PC-3 (cell line): ENCODE results near the gene PKD1L1. TPM values are rescaled to one million over a fixed set of nuclear protein-coding genes. Genes with fewer than 3 reads are reported as not detected.
A peak's percentile ranks its signal among the peaks of the same experiment; 100 is the strongest.
"Not testable (repeated sequence)": the region's sequence is repeated elsewhere in the genome, so short reads cannot be mapped to it uniquely, and the experiment has no call there.

Experiments
- ATAC-seq: fragments of 200-7000 bp; cut with Tn5 transposase; 2 replicates; pipeline ENCODE4 v1.9.1; 2020; ENCODE audit warnings: mild to moderate bottlenecking, moderate library complexity
- BruUV-seq: library from RNA; stranded (reverse); fragments of 400-500 nt; replicated peaks from 2 replicates; lab custom pipeline; 2021; lab: Mats Ljungman, UMichigan
- CTCF ChIA-PET: fragments of 300-600 bp; sonication (Branson Sonifier 250); formaldehyde crosslinking; loops from one replicate; lab custom pipeline; 2022; ENCODE audit warnings: antibody characterized with exemption; lab: Charles Lee
- POLR2A ChIA-PET: fragments of 300-600 bp; sonication (Branson Sonifier 250); formaldehyde crosslinking; loops from one replicate; lab custom pipeline; 2022; ENCODE audit warnings: antibody characterized with exemption; ENCODE audit not compliant: unreplicated experiment; lab: Charles Lee
- DNase-seq: peaks from one replicate; pipeline ENCODE4 v3.0.0-alpha.2; 2015
- H2AFZ ChIP-seq: fragments of 300-600 bp; sonication (generic); 2 replicates; pipeline ENCODE4 v1.6.0; 2016; ENCODE audit warnings: antibody characterized with exemption, low read length
- H3F3A ChIP-seq: fragments of 300-600 bp; sonication (generic); one replicate; pipeline ENCODE4 v1.6.0; 2017; ENCODE audit warnings: antibody characterized with exemption, low read length, control low read depth, mild to moderate bottlenecking; ENCODE audit not compliant: unreplicated experiment
- H3K27ac ChIP-seq: fragments of 300-600 bp; sonication (generic); 2 replicates; pipeline ENCODE4 v1.5.1; 2016; ENCODE audit warnings: mild to moderate bottlenecking, low read length
- H3K27me3 ChIP-seq: fragments of 300-600 bp; sonication (generic); 2 replicates; pipeline ENCODE4 v1.6.1; 2016; ENCODE audit warnings: low read length, mixed read lengths
- H3K36me3 ChIP-seq: fragments of 300-600 bp; sonication (generic); 2 replicates; pipeline ENCODE4 v1.6.1; 2016; ENCODE audit warnings: low read depth, mixed run types, low read length, mixed read lengths
- H3K4me1 ChIP-seq: fragments of 300-600 bp; sonication (generic); 2 replicates; pipeline ENCODE4 v1.5.1; 2016; ENCODE audit warnings: low read length; ENCODE audit not compliant: insufficient read depth
- H3K4me2 ChIP-seq: fragments of 300-600 bp; sonication (generic); 2 replicates; pipeline ENCODE4 v1.6.0; 2016; ENCODE audit warnings: low read length
- H3K4me3 ChIP-seq: fragments of 300-600 bp; sonication (generic); 2 replicates; pipeline ENCODE4 v1.5.1; 2016; ENCODE audit warnings: mild to moderate bottlenecking, low read length, mixed read lengths
- H3K79me2 ChIP-seq: fragments of 300-600 bp; sonication (generic); 2 replicates; pipeline ENCODE4 v1.6.1; 2017; ENCODE audit warnings: low read length, mixed read lengths
- H3K9ac ChIP-seq: fragments of 300-600 bp; sonication (generic); 2 replicates; pipeline ENCODE4 v1.6.0; 2016; ENCODE audit warnings: mild to moderate bottlenecking, low read length
- H3K9me2 ChIP-seq: fragments of 300-600 bp; sonication (generic); replicated peaks from 2 replicates; pipeline ENCODE4 v1.6.1; 2016; ENCODE audit warnings: mixed run types, low read length, mixed read lengths
- H3K9me3 ChIP-seq: fragments of 300-600 bp; sonication (generic); 2 replicates; pipeline ENCODE4 v1.6.1; 2016; ENCODE audit warnings: low read length, mixed read lengths
- H4K20me1 ChIP-seq: fragments of 300-600 bp; sonication (generic); 2 replicates; pipeline ENCODE4 v1.6.1; 2016; ENCODE audit warnings: low read length, mixed read lengths
- EZH2 ChIP-seq: fragments of 300-600 bp; sonication (generic); IDR thresholded peaks from one replicate; pipeline ENCODE4 v1.6.1; 2017; ENCODE audit warnings: antibody characterized with exemption, mild to moderate bottlenecking, low read length; ENCODE audit not compliant: unreplicated experiment
- EZH2phosphoT487 ChIP-seq: fragments of 300-600 bp; sonication (generic); IDR thresholded peaks from 2 replicates; pipeline ENCODE4 v1.6.1; 2018; ENCODE audit warnings: mild to moderate bottlenecking, antibody characterized with exemption, low read length, borderline replicate concordance
- intact Hi-C: fragments of 100-400 bp; cut with micrococcal nuclease; formaldehyde crosslinking; loops from 2 replicates; pipeline ENCODE4 v1.9.0; 2023
- total RNA-seq: library from RNA; depleted of rRNA; stranded (reverse); fragments of >200 nt; gene quantifications from 2 replicates; pipeline ENCODE4 v1.2.3, GENCODE V29; 2014
- TF ChIP-seq, protein P1 (sequence below): fragments of 300-600 bp; sonication (generic); conservative IDR thresholded peaks from 2 replicates; pipeline ENCODE4 v1.5.1; 2017; ENCODE audit warnings: antibody characterized with exemption, low read depth, mild to moderate bottlenecking, low read length

Gene PKD1L1
- total RNA-seq, 1 experiment from 2014 or later = 0.04 TPM

DNA sequence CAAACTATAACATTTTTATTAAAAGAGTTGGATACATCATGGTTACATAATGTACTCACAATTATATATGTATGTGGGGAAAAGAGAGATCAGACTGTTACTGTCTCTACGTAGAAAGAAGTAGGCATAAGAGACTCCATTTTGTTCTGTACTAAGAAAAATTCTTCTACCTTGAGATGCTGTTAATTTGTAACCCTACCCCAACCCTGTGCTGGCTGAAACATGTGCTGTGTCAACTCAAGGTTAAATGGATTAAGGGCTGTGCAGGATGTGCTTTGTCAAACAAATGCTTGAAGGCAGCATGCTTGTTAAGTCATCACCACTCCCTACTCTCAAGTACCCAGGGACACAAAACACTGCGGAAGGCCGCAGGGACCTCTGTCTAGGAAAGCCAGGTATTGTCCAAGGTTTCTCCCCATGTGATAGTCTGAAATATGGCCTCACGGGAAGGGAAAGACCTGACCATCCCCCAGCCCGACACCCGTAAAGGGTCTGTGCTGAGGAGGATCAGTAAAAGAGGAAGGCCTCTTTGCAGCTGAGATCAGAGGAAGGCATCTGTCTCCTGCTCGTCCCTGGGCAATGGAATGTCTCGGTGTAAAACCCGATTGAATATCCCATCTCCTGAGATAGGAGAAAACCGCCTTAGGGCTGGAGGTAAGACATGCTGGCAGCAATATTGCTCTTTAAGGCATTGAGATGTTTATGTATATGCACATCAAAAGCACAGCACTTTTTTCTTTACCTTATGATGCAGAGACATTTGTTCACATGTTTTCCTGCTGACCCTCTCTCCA lies 41.5 kb upstream of the PKD1L1 start:
- POLR2A ChIA-PET, H3K9ac ChIP-seq, intact Hi-C loops, BruUV-seq, H2AFZ ChIP-seq, H3K4me3 ChIP-seq, H3K9me3 ChIP-seq, ATAC-seq, H3K36me3 ChIP-seq, DNase-seq, H3F3A ChIP-seq, H3K27ac ChIP-seq, H3K27me3 ChIP-seq, H3K9me2 ChIP-seq, H4K20me1 ChIP-seq, H3K4me1 ChIP-seq, H3K4me2 ChIP-seq, CTCF ChIA-PET, H3K79me2 ChIP-seq: not testable (repeated sequence)

DNA sequence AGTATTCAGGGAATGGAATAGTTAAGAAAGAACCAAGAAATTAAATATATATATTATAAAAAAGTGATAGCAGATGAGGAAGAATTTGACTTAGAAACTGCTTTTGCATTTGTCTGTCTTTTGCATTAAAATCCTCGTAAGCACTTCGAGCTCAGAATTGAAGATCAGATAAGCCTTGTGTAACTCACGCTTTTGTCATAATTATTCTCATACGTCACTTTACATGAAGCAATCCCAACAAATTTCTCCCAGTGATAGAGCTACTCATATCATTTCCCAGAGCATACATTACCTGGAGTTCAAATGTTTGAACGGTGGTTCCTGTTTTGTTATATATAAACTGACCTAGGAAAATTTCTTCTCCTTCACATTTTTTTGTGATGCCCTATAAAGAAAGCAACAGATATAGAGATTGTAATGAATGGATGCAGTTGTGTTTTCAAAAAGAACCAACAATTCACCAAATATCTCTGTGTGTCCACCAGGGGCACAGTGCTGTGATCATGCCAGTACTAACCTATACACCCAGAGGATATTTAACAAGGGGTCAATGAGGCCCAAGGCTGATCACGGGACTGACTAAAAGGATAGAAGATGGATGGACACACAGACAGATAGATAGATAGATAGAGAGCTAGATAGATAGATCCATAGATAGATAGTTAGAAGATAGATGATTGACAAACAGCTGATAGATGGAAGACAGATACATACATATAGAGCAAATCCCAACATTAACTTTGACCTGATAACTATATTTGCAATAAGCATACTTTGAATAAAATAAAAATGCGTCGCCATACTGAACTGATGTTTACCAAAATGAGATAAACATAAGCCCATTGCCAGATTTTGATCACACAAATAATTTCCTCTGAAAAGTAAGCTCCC lies 40.5 kb upstream of the PKD1L1 start:
- Histone ChIP-seq H3K4me2 (no peak overlapping the region), H2AFZ (no peak overlapping the region), H3K27ac (no peak overlapping the region), H3K9ac (no peak overlapping the region), H3F3A (no peaks in the 10 kb centered on the region), H3K9me3 (no peaks in the 10 kb centered on the region), H4K20me1 (no peaks in the 10 kb centered on the region), H3K79me2 (no peaks in the 10 kb centered on the region), H3K27me3 (no peaks in the 10 kb centered on the region), H3K36me3 (no peaks in the 10 kb centered on the region), H3K4me1 (no peaks in the 10 kb centered on the region), H3K4me3 (no peak overlapping the region), H3K9me2 (no peaks in the 10 kb centered on the region)
- BruUV-seq = no TSS peak
- CTCF ChIA-PET = no interaction called here
- DNase-seq (peak; percentile 14), ATAC-seq (peak; percentile 80)
- TF ChIP-seq EZH2 (no peak), EZH2phosphoT487 (no peak)
- TF ChIP-seq, protein P1, sequence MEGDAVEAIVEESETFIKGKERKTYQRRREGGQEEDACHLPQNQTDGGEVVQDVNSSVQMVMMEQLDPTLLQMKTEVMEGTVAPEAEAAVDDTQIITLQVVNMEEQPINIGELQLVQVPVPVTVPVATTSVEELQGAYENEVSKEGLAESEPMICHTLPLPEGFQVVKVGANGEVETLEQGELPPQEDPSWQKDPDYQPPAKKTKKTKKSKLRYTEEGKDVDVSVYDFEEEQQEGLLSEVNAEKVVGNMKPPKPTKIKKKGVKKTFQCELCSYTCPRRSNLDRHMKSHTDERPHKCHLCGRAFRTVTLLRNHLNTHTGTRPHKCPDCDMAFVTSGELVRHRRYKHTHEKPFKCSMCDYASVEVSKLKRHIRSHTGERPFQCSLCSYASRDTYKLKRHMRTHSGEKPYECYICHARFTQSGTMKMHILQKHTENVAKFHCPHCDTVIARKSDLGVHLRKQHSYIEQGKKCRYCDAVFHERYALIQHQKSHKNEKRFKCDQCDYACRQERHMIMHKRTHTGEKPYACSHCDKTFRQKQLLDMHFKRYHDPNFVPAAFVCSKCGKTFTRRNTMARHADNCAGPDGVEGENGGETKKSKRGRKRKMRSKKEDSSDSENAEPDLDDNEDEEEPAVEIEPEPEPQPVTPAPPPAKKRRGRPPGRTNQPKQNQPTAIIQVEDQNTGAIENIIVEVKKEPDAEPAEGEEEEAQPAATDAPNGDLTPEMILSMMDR = peak; percentile 68
- intact Hi-C loops = no loop called here
- POLR2A ChIA-PET = no interaction called here

DNA sequence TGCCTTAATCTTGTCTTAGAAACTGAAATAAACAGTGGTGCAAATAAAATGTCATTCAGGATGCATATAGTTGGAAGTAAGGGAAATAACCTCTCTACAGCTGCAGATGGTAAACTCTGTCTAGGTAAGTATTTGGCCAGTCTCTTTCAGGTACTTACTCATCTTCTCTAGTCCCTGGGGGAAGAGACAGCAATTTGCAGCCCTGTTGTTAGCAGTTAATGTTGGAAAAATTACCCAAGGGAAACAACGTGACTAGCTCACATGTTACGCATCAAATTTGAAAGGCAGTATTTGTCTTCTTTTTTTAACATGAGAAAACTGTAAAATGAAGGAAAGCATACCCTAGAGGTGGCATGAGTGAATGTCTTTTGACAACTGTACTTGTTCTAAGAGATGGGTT lies 34.3 kb upstream of the PKD1L1 start:
- Histone ChIP-seq H3K9me3 (no peaks in the 10 kb centered on the region), H3K79me2 (peaks cover 13% of the 10 kb centered on the region), H3K36me3 (peaks cover 6% of the 10 kb centered on the region; the same call in 1 of the 2 replicates), H3K4me1 (peaks cover 10% of the 10 kb centered on the region), H2AFZ (no peak overlapping the region), H4K20me1 (no peaks in the 10 kb centered on the region), H3F3A (no peaks in the 10 kb centered on the region), H3K27me3 (no peaks in the 10 kb centered on the region), H3K4me2 (no peak overlapping the region), H3K9ac (no peak overlapping the region), H3K9me2 (no peaks in the 10 kb centered on the region), H3K4me3 (no peak overlapping the region), H3K27ac (no peak overlapping the region)
- TF ChIP-seq EZH2phosphoT487 = no peak
- no peak for TF ChIP-seq EZH2
- TF ChIP-seq, protein P1 = no peak
- CTCF ChIA-PET = interaction anchor here (1.0 kb wide), 1 partner anchor 14 kb away, joined by 3 read pairs; no protein-coding TSS in a partner anchor
- POLR2A ChIA-PET = interaction anchor here (0.5 to 0.6 kb wide), 2 partner anchors 45 to 103 kb away, joined by 3 read pairs; no protein-coding TSS in a partner anchor
- intact Hi-C loops = no loop called here
- ATAC-seq = no peak
- no peak for DNase-seq
- BruUV-seq = no TSS peak

DNA sequence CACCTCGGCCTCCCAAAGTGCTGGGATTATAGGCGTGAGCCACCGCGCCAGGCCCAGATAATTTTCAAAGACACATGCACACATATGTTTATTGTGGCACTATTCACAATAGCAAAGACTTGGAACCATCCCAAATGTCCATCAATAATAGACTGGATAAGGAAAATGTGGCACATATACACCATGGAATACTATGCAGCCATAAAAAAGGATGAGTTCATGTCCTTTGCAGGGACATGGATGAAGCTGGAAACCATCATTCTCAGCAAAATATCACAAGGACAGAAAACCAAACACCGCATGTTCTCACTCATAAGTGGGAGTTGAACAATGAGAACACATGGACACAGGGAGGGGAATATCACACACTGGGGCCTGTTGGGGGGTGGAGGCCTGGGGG lies 32.4 kb upstream of the PKD1L1 start:
- H4K20me1 ChIP-seq, H3K27me3 ChIP-seq, H3F3A ChIP-seq, H3K4me3 ChIP-seq, H2AFZ ChIP-seq, H3K9ac ChIP-seq, H3K27ac ChIP-seq, intact Hi-C loops, BruUV-seq, POLR2A ChIA-PET, ATAC-seq, H3K4me1 ChIP-seq, H3K4me2 ChIP-seq, H3K9me2 ChIP-seq, H3K9me3 ChIP-seq, DNase-seq, CTCF ChIA-PET: not testable (repeated sequence)
- peaks cover 20% of the 10 kb centered on the region for H3K79me2 ChIP-seq
- H3K36me3 ChIP-seq = peaks cover 20% of the 10 kb centered on the region; the same call in 1 of the 2 replicates
